ENCODE measurements around the gene HTR7. TPM values are rescaled to one million over a fixed set of nuclear protein-coding genes. Genes with fewer than 3 reads are reported as not detected.
"Not testable (repeated sequence)": the region's sequence is repeated elsewhere in the genome, so short reads cannot be mapped to it uniquely, and the experiment has no call there.

HTR7 gene
- total and polyA plus RNA-seq, 2 experiments from 2014 or later = 0.65 to 1.2 TPM

DNA sequence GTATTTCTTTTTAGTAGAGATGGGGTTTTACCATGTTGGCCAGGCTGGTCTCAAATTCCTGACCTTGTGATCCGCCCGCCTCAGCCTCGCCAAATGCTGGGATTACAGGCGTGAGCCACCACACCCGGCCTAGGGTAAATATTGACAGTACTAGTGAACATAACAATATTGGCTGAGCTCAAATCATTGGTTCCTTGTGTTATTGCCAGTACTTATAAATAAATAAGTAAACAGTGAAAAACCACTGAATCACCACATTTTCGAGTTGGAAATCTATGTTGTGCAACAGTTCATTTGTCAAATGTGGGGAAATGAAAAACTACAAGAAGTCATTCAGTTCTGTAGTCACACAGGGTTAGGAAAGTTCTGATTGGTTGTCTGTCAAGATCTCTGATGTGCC, 29.7 kb upstream of the HTR7 start:
- Histone ChIP-seq H3K79me2 (ENCODE audit: insufficient read depth) (no peaks in the 10 kb centered on the region), H4K20me1 (ENCODE audit: insufficient read depth) (no peaks in the 10 kb centered on the region), H3K27me3 (replicated peaks; ENCODE audit: insufficient read depth) (no peaks in the 10 kb centered on the region), H3K9me2 (ENCODE audit: insufficient read depth) (no peaks in the 10 kb centered on the region), H2AFZ (no peak overlapping the region), H3K9me3 (ENCODE audit: low read depth) (no peaks in the 10 kb centered on the region), H3K4me2 (ENCODE audit: unreplicated experiment) (no peak overlapping the region), H3K4me3 (no peak overlapping the region), H3F3A (ENCODE audit: insufficient read depth) (peaks cover 41% of the 10 kb centered on the region), H3K36me3 (ENCODE audit: low read depth) (peaks cover 19% of the 10 kb centered on the region; the same call in 1 of the 2 replicates), H3K4me1 (ENCODE audit: insufficient read depth) (peaks cover 48% of the 10 kb centered on the region), H3K9ac (no peak overlapping the region), H3K27ac (no peak overlapping the region)
- in situ Hi-C loops (cut with MboI) = loop anchor here (25.0 kb wide), 1 partner anchor 1025 kb away; the partner anchor contains the start of genes BTAF1 and FGFBP3
- DNase-seq = peak; percentile 12
- no peak for TF ChIP-seq EZH2phosphoT487 (IDR thresholded peaks at IDR 0.05; ENCODE audit: insufficient read depth, low read depth)
- no peak for TF ChIP-seq EZH2 (IDR thresholded peaks at IDR 0.05; ENCODE audit: insufficient read depth, poor library complexity, severe bottlenecking)
- 90 to 92% methylated on average over 6 of the region's 6 CpGs for WGBS, 2 experiments (ENCODE audit: low coverage in 1 of 2, low lambda C conversion rate in 2 of 2, missing lambda C conversion rate in 2 of 2)

DNA sequence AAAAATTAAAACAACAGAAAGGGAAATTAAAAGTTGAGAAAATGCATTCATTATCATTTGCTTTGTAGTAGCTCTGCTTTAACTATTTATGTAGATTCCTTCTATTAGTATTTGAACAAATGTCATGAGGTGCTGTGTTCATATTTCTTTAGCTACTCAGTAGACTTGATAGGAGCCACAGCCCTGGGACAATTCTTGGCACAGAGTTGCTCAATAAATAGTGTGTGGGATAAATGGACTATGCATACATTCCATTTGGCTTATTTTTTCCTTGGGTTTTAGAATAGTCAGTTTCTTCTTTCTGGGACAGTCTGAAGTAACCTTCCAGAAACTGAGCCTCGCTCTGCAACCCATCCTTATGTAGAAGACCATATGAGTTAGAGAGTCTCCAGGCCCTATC, 27.3 kb upstream of the HTR7 start:
- WGBS, 2 experiments (ENCODE audit: low coverage in 1 of 2, low lambda C conversion rate in 2 of 2, missing lambda C conversion rate in 2 of 2) = 88 to 95% methylated on average over 1 of the region's 1 CpG
- in situ Hi-C loops (cut with MboI) = loop anchor here (25.0 kb wide), 1 partner anchor 1027 kb away; the partner anchor contains the start of genes BTAF1 and FGFBP3
- no peaks in the 10 kb centered on the region for H4K20me1 ChIP-seq (ENCODE audit: insufficient read depth)
- TF ChIP-seq EZH2 (IDR thresholded peaks at IDR 0.05; ENCODE audit: insufficient read depth, poor library complexity, severe bottlenecking) (no peak), EZH2phosphoT487 (IDR thresholded peaks at IDR 0.05; ENCODE audit: insufficient read depth, low read depth) (no peak)
- H3K4me1 ChIP-seq (ENCODE audit: insufficient read depth) = peaks cover 40% of the 10 kb centered on the region
- no peaks in the 10 kb centered on the region for H3K9me3 ChIP-seq (ENCODE audit: low read depth)
- H3F3A ChIP-seq (ENCODE audit: insufficient read depth) = peaks cover 33% of the 10 kb centered on the region
- peak overlapping the region; percentile 78 for H3K4me2 ChIP-seq (ENCODE audit: unreplicated experiment)
- H2AFZ ChIP-seq = no peak overlapping the region
- H3K36me3 ChIP-seq (ENCODE audit: low read depth) = peaks cover 20% of the 10 kb centered on the region; the same call in 1 of the 2 replicates
- peak overlapping the region; percentile 38 for H3K4me3 ChIP-seq
- peak overlapping the region; percentile 59 for H3K9ac ChIP-seq
- H3K27ac ChIP-seq = peak overlapping the region; percentile 85
- no peaks in the 10 kb centered on the region for H3K9me2 ChIP-seq (ENCODE audit: insufficient read depth)
- no peaks in the 10 kb centered on the region for H3K27me3 ChIP-seq (replicated peaks; ENCODE audit: insufficient read depth)
- DNase-seq = peak; percentile 86
- no peaks in the 10 kb centered on the region for H3K79me2 ChIP-seq (ENCODE audit: insufficient read depth)

DNA sequence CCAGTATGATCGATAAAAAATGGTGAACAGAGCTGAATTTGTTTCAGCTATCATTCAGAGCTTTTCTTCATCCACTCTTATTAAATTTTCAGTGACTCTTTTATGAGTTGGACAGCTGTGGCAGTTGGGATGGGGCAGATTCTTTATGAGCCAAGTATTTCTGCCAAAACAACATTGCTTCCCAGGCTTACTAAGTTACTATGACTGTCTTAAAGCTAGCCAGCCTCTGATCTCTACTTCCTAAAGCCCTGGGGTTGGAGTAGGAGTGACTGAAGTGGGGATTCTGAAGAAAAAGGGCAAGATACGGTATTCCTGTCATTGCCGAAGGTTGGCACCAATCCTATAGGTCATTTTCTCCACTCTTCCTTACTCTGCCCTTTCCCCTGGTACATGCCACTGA, 26.6 kb upstream of the HTR7 start:
- Histone ChIP-seq H3F3A (ENCODE audit: insufficient read depth) (peaks cover 30% of the 10 kb centered on the region), H3K9me2 (ENCODE audit: insufficient read depth) (no peaks in the 10 kb centered on the region), H3K27ac (peak overlapping the region; percentile 85), H3K9ac (peak overlapping the region; percentile 59), H3K36me3 (ENCODE audit: low read depth) (peaks cover 24% of the 10 kb centered on the region; the same call in 1 of the 2 replicates), H3K4me2 (ENCODE audit: unreplicated experiment) (peak overlapping the region; percentile 78), H3K9me3 (ENCODE audit: low read depth) (no peaks in the 10 kb centered on the region), H4K20me1 (ENCODE audit: insufficient read depth) (no peaks in the 10 kb centered on the region), H3K27me3 (replicated peaks; ENCODE audit: insufficient read depth) (no peaks in the 10 kb centered on the region), H3K4me1 (ENCODE audit: insufficient read depth) (peaks cover 33% of the 10 kb centered on the region), H2AFZ (no peak overlapping the region), H3K79me2 (ENCODE audit: insufficient read depth) (no peaks in the 10 kb centered on the region), H3K4me3 (peak overlapping the region; percentile 38)
- no peak for TF ChIP-seq EZH2 (IDR thresholded peaks at IDR 0.05; ENCODE audit: insufficient read depth, poor library complexity, severe bottlenecking)
- no peak for TF ChIP-seq EZH2phosphoT487 (IDR thresholded peaks at IDR 0.05; ENCODE audit: insufficient read depth, low read depth)
- DNase-seq = peak; percentile 79
- WGBS, 2 experiments (ENCODE audit: low coverage in 1 of 2, low lambda C conversion rate in 2 of 2, missing lambda C conversion rate in 2 of 2) = 45 to 59% methylated on average over 3 of the region's 3 CpGs
- in situ Hi-C loops (cut with MboI) = loop anchor here (25.0 kb wide), 1 partner anchor 1028 kb away; the partner anchor contains the start of genes BTAF1 and FGFBP3

DNA sequence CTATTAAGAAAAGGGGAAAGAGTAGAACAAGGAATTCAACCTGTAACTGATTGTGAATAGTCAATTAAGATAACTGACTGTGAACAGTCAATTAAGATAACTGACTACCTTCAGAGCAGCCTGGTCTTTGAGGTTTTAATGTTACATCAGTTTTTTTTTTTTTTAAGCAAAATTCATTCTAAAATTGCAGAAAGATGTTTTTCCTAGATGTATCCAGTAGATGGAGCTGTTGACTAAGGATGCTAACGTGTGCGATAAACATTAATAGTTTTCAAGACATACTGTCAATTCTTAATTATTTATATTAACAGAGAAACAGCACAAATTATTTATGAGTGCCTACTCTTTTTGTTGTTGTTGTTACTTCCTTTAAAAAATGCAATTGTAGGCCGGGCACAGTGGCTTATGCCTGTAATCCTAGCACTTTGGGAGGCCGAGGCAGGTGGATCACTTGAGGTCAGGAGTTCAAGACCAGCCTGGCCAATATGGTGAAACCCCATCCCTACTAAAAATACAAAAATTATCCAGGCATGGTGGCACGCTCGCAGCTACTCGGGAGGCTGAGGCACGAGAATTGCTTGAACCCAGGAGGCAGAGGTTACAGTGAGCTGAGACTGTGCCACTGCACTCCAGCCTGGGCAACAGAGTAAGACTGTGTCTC, 22.4 kb upstream of the HTR7 start:
- Histone ChIP-seq H3K4me1 (ENCODE audit: insufficient read depth) (peaks cover 14% of the 10 kb centered on the region), H3K36me3 (ENCODE audit: low read depth) (peaks cover 28% of the 10 kb centered on the region; the same call in 1 of the 2 replicates), H3F3A (ENCODE audit: insufficient read depth) (peaks cover 26% of the 10 kb centered on the region)
- H3K27me3 ChIP-seq (replicated peaks; ENCODE audit: insufficient read depth); H3K4me3 ChIP-seq; H4K20me1 ChIP-seq (ENCODE audit: insufficient read depth); H3K4me2 ChIP-seq (ENCODE audit: unreplicated experiment); H2AFZ ChIP-seq; H3K9me2 ChIP-seq (ENCODE audit: insufficient read depth); H3K9me3 ChIP-seq (ENCODE audit: low read depth); H3K9ac ChIP-seq; H3K27ac ChIP-seq; H3K79me2 ChIP-seq (ENCODE audit: insufficient read depth): not testable (repeated sequence)
- in situ Hi-C loops (cut with MboI) = loop anchor here (25.0 kb wide), 1 partner anchor 1032 kb away; the partner anchor contains the start of genes BTAF1 and FGFBP3
- 66 to 69% methylated on average over 8 of the region's 8 CpGs for WGBS, 2 experiments (ENCODE audit: low coverage in 1 of 2, low lambda C conversion rate in 2 of 2, missing lambda C conversion rate in 2 of 2)
- peak; percentile 52 for DNase-seq
